Body of pancreas (tissue), 4 donors: ENCODE measurements around the gene TTYH2.

ENCODE experiments used
- POLR2A ChIP-seq, 3 donors: fragments of 450-650 bp; IDR thresholded peaks; one replicate each; pipeline ENCODE4 v1.6.1; 2016; ENCODE audit warnings: antibody characterized with exemption in 3 of 3, mild to moderate bottlenecking in 2 of 3
- TF ChIP-seq, protein P1 (sequence below), 7 experiments: fragments of 450-650 bp in 4 of 7; fragments of 200-600 bp in 3 of 7; sonication (generic) in 3 of 7; IDR thresholded peaks; one replicate each; pipeline ENCODE4 v1.5.1; 2016 to 2019; ENCODE audit warnings: antibody characterized with exemption in 7 of 7

DNA sequence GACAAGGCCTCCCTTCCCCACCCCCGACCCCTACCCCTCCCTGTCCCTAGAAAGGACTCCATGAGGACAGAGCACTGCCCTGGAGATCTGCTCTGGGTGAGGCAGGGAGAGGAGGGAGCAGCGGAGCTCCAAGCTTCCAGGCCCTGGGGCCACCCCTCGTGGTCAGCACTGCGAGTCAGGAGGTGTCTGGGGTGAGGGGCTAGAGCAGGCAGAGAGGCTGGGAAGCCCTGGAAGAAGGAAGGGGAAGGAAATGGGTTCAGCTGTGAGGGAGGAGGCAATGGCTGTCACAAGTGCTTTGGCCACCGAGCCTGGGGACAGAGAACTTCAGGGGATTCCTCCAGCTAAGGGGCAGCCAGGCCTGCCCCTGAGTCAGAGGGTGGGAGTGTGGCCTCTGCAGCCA, 32.5 kb downstream of the TTYH2 start:
- TF ChIP-seq, protein P1, sequence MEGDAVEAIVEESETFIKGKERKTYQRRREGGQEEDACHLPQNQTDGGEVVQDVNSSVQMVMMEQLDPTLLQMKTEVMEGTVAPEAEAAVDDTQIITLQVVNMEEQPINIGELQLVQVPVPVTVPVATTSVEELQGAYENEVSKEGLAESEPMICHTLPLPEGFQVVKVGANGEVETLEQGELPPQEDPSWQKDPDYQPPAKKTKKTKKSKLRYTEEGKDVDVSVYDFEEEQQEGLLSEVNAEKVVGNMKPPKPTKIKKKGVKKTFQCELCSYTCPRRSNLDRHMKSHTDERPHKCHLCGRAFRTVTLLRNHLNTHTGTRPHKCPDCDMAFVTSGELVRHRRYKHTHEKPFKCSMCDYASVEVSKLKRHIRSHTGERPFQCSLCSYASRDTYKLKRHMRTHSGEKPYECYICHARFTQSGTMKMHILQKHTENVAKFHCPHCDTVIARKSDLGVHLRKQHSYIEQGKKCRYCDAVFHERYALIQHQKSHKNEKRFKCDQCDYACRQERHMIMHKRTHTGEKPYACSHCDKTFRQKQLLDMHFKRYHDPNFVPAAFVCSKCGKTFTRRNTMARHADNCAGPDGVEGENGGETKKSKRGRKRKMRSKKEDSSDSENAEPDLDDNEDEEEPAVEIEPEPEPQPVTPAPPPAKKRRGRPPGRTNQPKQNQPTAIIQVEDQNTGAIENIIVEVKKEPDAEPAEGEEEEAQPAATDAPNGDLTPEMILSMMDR (IDR thresholded peaks at IDR 0.05) = no peak
- TF ChIP-seq POLR2A (IDR thresholded peaks at IDR 0.05) = no peak
